ENCODE results near the gene ARHGAP10. TPM values are rescaled to one million over a fixed set of nuclear protein-coding genes. Genes with fewer than 3 reads are reported as not detected.

Gene ARHGAP10
- total and polyA plus RNA-seq, 2 donors (not counting 1 experiment from before 2014, with no cell fraction given), result 0.10 to 0.34 TPM

GRCh38 chr4:147837854-147838253 lies 106.0 kb downstream of the ARHGAP10 start:
- TF ChIP-seq, protein P1, sequence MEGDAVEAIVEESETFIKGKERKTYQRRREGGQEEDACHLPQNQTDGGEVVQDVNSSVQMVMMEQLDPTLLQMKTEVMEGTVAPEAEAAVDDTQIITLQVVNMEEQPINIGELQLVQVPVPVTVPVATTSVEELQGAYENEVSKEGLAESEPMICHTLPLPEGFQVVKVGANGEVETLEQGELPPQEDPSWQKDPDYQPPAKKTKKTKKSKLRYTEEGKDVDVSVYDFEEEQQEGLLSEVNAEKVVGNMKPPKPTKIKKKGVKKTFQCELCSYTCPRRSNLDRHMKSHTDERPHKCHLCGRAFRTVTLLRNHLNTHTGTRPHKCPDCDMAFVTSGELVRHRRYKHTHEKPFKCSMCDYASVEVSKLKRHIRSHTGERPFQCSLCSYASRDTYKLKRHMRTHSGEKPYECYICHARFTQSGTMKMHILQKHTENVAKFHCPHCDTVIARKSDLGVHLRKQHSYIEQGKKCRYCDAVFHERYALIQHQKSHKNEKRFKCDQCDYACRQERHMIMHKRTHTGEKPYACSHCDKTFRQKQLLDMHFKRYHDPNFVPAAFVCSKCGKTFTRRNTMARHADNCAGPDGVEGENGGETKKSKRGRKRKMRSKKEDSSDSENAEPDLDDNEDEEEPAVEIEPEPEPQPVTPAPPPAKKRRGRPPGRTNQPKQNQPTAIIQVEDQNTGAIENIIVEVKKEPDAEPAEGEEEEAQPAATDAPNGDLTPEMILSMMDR (IDR thresholded peaks at IDR 0.05), result no peak
- no peak for TF ChIP-seq EZH2 (IDR thresholded peaks at IDR 0.05; ENCODE audit: borderline replicate concordance, insufficient read depth, low read depth, low read length, poor library complexity, severe bottlenecking)
- Histone ChIP-seq H3K9ac (ENCODE audit: low read length) (no peak overlapping the region), H3K9me3 (ENCODE audit: control extremely low read depth in 1 of 3, control insufficient read depth in 2 of 3, insufficient read depth in 1 of 3, low read length in 2 of 3) (no peaks in the 10 kb centered on the region), H3K79me2 (ENCODE audit: control insufficient read depth, insufficient read depth, low read length) (no peaks in the 10 kb centered on the region), H3K27me3 (replicated peaks in 1 of 4; ENCODE audit: control extremely low read depth in 1 of 4, control insufficient read depth in 3 of 4, insufficient read depth in 4 of 4, low read length in 3 of 4) (no peaks in the 10 kb centered on the region), H2AFZ (ENCODE audit: insufficient read depth, low read depth, low read length, poor library complexity, severe bottlenecking) (no peak overlapping the region), H3K36me3 (replicated peaks in 1 of 2; ENCODE audit: control extremely low read depth in 1 of 2, control insufficient read depth in 1 of 2, extremely low read depth in 1 of 2, insufficient read depth in 2 of 2, low read length in 1 of 2) (no peaks in the 10 kb centered on the region), H3K27ac (ENCODE audit: low read length in 2 of 2) (no peak overlapping the region), H3K4me2 (replicated peaks; ENCODE audit: low read depth, low read length, poor library complexity, severe bottlenecking) (no peak overlapping the region), H4K20me1 (ENCODE audit: control insufficient read depth, insufficient read depth, low read length, poor library complexity, severe bottlenecking) (no peaks in the 10 kb centered on the region), H3K4me3 (ENCODE audit: control extremely low read depth in 1 of 5, extremely low read depth in 1 of 5, insufficient read depth in 1 of 5, low read depth in 2 of 5, low read length in 4 of 5) (no peak overlapping the region), H3K4me1 (ENCODE audit: control insufficient read depth in 2 of 2, insufficient read depth in 2 of 2, low read length in 2 of 2) (no peaks in the 10 kb centered on the region)
- Mint-ChIP-seq H3K27me3 (peaks cover 3% of the 10 kb centered on the region), H3K9me3 (ENCODE audit: insufficient read depth) (no peaks in the 10 kb centered on the region), H3K4me3 (no peak overlapping the region), H3K4me1 (no peaks in the 10 kb centered on the region), H3K27ac (no peak overlapping the region)
- POLR2A ChIA-PET, result no interaction called here
- no CpG with 5 or more reads among the region's 1 CpG for WGBS (ENCODE audit: insufficient coverage)
- ATAC-seq (ENCODE audit: low read depth) (no peak), DNase-seq (no peak)
- intact Hi-C loops (cut with micrococcal nuclease), result no loop called here
- CTCF ChIA-PET, result interaction anchor here (3.6 kb wide), 1 partner anchor 29 kb away, joined by 11 read pairs; no protein-coding TSS in a partner anchor

- no peaks in the 10 kb centered on the region for H3K79me2 ChIP-seq (ENCODE audit: control insufficient read depth, insufficient read depth, low read length)
Measured at GRCh38 chr4:147839200-147839599, 107.3 kb downstream of the ARHGAP10 start.

More at GRCh38 chr4:147839200-147839599, 107.3 kb downstream of the ARHGAP10 start:
- intact Hi-C loops (cut with micrococcal nuclease), result no loop called here
- Histone ChIP-seq H3K36me3 (replicated peaks in 1 of 2; ENCODE audit: control extremely low read depth in 1 of 2, control insufficient read depth in 1 of 2, extremely low read depth in 1 of 2, insufficient read depth in 2 of 2, low read length in 1 of 2) (no peaks in the 10 kb centered on the region), H3K9me3 (ENCODE audit: control extremely low read depth in 1 of 3, control insufficient read depth in 2 of 3, insufficient read depth in 1 of 3, low read length in 2 of 3) (no peaks in the 10 kb centered on the region), H4K20me1 (ENCODE audit: control insufficient read depth, insufficient read depth, low read length, poor library complexity, severe bottlenecking) (no peaks in the 10 kb centered on the region), H3K27ac (ENCODE audit: low read length in 2 of 2) (no peak overlapping the region), H3K4me1 (ENCODE audit: control insufficient read depth in 2 of 2, insufficient read depth in 2 of 2, low read length in 2 of 2) (no peaks in the 10 kb centered on the region), H2AFZ (ENCODE audit: insufficient read depth, low read depth, low read length, poor library complexity, severe bottlenecking) (no peak overlapping the region), H3K27me3 (replicated peaks in 1 of 4; ENCODE audit: control extremely low read depth in 1 of 4, control insufficient read depth in 3 of 4, insufficient read depth in 4 of 4, low read length in 3 of 4) (no peaks in the 10 kb centered on the region), H3K4me3 (ENCODE audit: control extremely low read depth in 1 of 5, extremely low read depth in 1 of 5, insufficient read depth in 1 of 5, low read depth in 2 of 5, low read length in 4 of 5) (no peak overlapping the region), H3K4me2 (replicated peaks; ENCODE audit: low read depth, low read length, poor library complexity, severe bottlenecking) (no peak overlapping the region), H3K9ac (ENCODE audit: low read length) (no peak overlapping the region)
- DNase-seq (no peak), ATAC-seq (ENCODE audit: low read depth) (no peak)
- Mint-ChIP-seq H3K27me3 (peaks cover 3% of the 10 kb centered on the region), H3K4me3 (no peak overlapping the region), H3K4me1 (no peaks in the 10 kb centered on the region), H3K27ac (no peak overlapping the region), H3K9me3 (ENCODE audit: insufficient read depth) (no peaks in the 10 kb centered on the region)
- WGBS (ENCODE audit: insufficient coverage), result no CpG with 5 or more reads among the region's 2 CpGs
- TF ChIP-seq, protein P1 (IDR thresholded peaks at IDR 0.05), result no peak
- TF ChIP-seq EZH2 (IDR thresholded peaks at IDR 0.05; ENCODE audit: borderline replicate concordance, insufficient read depth, low read depth, low read length, poor library complexity, severe bottlenecking), result no peak
- CTCF ChIA-PET, result interaction anchor here (3.6 kb wide), 1 partner anchor 28 kb away, joined by 11 read pairs; no protein-coding TSS in a partner anchor
- POLR2A ChIA-PET, result no interaction called here

All from B cell (primary cell).